Measurements from ENCODE around the gene MRNIP.

Gene MRNIP

DNA sequence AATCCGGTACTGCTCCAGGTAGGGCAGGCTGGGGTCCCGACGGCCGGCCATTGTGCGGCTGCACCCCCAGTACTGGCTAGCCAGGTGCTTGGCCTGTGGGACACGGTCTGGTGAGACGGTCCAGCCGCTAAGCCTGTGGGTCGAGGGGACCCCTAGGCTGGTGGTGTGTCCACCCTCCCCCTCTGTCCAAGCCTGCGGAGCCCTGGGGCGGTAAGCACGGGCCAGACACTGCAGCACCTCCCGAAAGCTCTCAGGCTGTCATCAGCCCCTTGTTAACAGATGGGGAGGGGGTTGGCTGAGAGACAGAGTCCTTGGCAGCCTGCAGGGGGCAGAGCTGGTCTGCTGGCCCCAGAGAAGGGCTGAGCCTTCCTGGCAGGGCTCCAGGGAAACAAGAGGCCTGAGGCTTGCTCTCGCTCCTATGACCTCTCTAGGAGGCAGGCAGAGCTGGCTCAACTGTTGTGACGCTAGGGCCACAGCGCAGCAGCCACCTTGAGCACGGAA is 11.8 kb upstream of the MRNIP start:
- peak; percentile 34 for DNase-seq

DNA sequence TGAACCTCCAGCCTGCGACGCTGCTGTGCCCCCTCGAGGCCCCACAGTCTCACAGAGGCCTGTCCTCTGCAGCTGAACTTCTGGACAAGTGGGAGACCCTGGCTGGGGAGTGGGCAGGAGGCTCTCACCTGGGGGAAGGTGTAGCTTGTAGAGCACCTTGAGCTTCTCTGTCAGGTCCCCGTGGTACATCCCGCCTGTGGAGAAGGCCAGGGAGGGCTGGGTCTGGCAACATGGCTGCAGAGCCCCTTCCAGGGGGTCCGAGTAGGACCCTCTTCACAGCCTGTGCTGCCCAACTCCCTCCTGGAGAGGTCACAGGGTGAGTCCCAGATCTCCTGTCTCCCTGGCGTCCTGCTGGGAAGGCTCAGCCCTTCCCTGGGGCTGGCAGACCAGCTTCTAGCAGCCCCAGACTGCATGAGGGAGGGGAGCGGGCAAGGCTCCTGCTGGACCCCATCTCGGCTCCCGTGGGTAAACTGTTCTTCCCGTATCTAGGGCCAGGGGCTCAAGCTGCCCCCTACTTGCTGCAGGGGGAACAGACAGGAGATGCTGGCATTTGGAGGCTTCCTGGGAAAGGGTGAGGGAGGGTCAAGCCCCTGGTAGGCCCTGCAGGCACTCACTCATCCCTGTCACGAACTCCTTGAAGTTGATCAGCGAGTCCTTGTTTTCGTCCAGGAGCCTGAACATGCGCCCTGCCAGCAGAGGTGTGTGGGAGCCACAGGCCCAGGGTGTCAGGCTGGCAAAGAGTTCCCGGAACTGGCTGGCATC is 11.2 kb upstream of the MRNIP start:
- DNase-seq = no peak

DNA sequence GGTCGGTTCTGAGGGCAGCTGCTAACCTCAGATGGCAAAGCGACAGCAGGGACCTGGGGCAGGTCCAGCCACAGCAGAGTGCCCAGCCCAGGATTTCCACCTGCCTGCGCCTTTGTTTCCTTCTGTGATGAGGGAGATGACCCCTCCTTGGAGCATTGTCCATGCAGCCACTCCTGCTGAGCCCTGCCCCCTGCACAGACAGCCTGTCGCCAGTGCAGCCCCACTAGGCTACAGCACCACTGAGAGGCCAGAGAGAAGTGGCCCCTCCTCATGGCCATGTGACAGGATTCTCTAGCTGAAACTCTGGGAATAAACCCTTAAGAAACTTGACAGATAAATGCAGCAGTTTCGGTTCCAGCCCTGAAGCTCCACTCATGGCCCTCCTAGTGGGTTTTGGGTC is 10.5 kb upstream of the MRNIP start:
- DNase-seq = no peak

DNA sequence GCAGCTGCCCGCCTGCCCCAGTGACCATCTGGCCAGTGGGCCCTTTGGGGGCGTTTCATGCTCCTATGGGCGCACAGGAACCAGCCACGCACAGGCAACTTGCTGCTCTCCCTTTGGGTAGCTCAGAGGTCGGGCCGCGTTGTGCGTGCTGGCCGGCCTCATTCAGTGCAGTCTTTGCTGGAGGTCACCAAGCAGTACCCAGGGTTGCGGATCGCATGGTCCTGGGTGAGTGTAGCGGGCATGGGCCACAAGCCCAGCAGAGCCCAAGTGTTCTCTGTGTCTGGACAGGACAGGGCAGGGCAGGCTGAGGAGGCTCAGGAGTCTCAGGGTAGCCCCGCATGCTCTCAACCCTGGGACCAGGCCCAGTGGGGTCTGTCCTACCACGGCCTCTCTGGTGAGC is 9.9 kb upstream of the MRNIP start:
- DNase-seq = no peak

DNA sequence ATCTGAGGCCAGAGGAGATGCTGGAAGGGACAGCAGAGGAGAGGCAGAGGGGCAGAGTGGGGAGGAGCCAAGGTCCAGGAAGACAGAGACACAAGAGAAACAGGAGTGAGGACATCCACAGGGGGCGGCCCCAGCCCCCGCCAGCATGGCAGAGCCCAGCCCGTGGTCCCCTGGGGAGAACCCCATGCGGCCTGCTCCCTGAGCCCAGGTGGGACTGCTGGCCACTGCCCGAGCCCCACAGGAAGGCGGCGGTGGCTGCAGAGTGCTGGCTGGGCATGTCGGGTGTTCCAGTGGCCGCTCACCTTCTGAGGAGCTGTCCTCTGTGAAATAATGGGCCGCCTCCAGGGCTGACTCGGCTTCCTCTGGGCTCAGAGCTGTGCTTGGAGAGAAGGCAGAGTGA is 8.9 kb upstream of the MRNIP start:
- no peak for DNase-seq

DNA sequence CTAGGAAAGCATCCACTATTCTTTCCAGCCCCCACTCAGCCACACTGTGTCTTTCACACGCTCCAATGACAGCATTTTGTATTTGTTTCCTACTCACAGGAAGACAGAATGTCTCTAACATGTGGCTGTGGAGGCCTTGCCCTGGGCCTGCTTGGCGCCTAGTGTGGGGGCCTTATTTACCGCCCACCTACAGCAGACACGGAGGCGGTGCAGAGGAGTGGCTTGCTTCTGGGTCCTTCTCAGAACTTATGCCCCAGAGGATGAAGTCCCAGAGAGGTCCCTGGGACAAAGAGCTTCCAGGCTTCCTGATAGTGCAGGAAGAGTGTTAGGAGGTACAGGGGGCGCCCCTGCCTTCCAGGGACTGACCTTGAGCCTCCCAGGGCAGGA is 8.5 kb upstream of the MRNIP start:
- DNase-seq = no peak

DNA sequence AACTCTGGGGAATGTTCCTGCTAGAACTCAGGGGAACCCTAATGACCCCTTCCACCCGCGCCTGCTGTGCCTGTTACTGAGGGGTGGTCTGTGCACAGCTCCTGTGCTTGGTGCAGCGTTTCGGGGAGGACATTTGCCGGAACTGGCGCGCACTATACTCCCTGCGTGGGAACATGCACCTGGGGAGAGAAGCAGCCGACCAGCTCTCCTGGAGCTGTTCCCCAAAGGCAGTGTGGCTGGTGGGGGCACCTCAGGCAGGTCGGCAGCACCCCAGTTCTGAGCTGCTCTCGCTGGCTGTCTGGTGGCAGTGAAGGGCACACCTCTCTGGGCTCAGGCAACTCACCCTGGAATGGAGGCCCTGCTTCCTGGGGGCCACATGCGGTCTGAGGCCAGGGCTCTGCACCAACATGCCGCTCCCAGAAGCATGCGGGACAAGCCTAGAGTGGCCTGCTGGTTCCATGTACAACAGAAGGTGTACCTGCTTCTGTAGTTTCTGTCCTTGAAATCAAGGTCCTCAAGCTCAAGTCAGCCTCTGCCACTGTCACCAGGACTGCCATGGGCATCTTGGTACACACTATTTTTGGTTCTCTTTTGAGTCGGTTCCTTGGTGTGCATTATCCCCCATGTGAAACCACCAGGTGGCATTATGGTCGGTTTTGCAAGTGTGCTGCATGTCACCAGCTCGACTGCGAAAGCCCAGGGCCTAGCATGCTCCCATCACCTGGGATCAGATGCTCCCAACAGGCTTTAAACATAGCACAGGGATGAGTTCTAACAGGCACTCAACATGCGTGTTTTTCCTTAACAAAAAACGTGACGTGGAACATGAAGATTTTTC is 7.8 kb upstream of the MRNIP start:
- DNase-seq = no peak

DNA sequence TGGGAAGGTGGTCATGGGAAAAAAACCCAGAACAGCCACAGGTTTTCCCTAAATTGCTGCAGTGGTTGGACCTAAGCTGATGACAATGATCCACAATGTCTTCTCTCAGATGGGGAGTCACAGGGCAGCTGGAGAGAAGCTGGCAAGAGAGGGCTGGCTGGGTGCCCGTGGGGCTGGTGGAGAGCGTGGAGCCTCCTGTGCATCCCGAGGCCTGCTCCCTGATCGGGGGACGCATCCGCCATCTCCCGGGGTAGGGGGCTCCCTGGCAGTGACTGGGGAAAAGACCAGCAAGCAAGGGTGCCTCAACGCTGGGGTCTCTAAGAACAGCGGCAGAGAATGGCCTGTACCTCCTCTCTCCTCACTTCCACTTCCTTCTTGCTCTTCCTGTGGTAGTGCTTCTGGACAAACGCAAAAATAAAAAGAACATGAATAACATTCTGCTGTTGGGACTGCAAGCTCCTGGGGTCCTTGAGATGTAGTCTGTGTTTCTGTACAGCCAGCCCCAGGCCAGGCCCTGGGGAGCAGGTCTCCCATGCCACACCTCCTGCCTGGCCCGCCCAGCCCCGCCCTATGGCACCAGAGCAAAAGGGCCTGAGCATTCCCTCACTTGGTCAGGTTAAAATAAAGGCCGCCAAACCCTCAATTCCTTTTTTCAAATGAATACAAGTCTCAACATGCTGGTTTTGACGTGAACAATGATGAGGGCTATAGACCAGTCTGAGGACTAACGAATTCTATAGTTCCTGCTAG is 7.0 kb upstream of the MRNIP start:
- DNase-seq = no peak

DNA sequence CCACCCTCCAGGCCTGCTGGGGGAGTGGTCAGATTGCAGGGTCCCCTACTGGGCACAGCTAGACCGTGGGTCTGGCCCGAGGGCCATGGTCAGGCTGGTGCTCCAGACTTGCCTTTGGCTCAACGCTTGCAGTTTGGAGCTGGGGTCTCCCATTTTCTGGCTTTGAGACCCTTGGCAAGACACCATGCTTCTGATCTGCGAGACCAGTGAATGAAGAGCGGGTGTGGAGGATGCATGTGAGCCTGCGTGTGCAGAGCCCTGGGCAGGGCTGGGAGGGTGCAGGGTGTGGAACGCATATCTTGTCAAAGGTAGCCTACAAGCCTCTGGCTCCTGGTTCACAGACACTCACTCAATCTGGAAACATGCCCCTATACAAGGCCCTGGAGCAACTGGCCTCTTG is 6.1 kb upstream of the MRNIP start:
- no peak for DNase-seq

DNA sequence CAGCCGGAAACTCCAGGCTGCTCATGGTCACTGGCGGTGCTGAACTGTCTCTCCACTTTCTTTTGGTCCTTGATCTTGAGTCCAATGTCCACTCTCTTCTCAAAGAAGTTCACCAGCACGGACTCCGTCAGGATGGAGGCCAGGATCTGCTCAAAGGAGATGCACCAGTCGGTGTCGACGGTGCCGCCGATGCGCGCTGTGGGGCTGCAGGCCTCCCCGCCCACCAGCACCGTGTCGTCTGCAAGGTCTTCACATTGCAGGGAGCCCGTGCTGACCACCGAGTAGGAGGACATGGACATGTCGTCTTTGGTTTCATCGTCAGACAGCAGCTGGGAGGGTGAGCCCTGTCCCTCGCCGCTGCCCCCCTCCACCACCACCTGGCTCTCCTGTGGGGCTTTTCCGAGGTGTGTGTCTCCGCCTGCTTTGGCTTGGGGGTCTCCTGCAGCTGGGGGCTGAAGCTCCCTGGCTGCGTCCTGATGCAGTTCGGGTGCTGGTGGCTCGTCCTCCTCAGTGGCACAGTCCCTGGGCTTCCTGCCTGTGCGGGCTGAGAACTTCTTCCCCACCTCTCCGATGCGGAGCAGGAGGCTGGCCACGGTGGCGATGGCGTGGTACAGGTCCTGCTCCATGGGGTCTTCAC is 5.0 kb upstream of the MRNIP start:
- no peak for DNase-seq

DNA sequence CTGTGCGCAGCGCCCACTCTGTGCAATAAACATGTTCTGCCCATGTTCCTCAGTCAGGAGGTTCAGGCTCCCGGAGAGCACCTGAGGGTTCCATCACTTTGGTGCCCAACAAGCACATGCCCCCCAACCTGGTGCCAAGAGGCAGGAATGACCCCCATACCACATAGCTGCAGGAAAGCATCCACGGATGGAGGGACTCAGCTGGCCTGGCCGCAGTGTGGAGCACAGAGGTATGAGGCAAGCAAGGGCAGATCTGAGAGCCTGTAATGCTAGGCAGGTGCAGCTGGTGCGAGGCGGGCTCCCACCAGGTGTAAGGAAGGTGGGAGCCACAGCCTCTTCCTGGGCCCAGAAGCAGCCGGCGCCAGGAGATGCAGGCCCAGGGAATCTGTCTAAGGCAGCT is 4.3 kb upstream of the MRNIP start:
- DNase-seq = no peak

DNA sequence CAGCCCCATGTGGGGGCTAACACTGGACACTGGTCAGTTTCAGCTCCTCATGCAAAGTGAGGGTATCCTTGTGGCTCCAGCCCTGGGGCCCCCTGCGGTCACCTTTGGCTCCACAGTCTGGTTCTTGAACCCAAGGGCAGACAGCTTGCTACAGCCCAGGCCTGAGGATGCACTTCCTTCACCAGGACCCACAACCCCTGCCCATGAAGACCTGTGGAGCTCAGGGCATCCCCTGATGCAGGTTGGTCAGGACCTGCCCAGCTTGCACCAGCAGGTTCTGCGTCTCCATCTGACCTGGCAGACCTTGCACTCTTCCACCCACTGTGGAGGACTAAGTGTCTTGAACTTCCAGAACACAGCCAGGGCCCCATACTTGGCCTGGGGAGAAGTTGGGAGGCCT is 3.7 kb upstream of the MRNIP start:
- DNase-seq = no peak

DNA sequence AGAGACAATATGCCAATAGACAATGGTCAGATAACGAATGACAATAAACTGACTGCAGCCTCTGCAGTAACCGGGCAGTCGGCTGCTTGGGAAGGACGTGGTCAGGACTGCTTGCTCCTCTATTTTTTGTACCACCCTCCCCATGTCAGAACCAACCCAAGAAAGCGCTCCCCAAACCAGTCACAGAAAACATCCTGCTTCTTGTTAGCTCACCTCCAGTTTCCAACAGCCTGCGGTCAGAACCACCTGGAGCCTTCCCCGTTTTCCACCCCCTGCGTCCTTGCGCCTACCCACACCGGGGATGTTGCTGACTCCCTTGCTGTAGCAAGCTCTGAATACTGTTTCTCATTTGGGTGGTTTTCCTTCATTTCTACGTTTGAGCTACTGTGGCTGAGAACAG is 1.7 kb upstream of the MRNIP start:
- DNase-seq = no peak

DNA sequence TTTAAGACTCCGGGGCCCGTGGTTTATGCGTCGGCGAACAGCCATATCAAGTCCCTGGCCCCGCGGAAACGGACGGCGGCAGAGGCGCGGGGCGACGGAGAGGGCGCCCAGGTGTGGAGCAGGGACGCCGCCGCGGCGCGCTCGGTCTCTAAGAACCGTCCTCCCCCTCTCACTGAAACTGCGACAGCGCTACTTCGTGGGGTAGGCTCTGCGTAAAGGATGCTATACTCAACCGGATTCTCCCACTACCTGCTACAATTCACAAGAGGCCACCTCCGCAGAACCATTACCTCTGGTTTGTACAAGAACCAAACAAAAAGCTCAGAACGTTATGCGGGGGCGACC is 404 bp downstream of the MRNIP start:
- peak; percentile 60 for DNase-seq

DNA sequence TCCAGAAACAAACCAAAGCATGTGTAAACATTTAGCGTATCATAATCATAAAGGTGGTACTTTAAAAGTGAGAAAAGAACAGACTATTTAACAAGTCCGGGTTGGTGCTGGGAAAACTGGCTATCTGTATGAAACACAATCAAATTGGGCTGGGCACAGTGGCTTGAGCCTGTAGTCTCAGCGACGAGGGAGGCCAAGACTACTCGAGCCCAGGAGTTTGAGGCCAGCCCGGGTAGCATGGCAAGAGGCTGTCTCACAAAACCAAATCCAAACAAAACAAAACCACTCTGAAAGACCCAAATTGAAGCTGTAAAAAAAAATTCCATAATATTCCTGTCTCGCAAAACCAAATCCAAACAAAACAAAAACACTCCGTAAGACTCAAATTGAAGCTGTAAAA is 4.3 kb downstream of the MRNIP start:
- DNase-seq = no peak

DNA sequence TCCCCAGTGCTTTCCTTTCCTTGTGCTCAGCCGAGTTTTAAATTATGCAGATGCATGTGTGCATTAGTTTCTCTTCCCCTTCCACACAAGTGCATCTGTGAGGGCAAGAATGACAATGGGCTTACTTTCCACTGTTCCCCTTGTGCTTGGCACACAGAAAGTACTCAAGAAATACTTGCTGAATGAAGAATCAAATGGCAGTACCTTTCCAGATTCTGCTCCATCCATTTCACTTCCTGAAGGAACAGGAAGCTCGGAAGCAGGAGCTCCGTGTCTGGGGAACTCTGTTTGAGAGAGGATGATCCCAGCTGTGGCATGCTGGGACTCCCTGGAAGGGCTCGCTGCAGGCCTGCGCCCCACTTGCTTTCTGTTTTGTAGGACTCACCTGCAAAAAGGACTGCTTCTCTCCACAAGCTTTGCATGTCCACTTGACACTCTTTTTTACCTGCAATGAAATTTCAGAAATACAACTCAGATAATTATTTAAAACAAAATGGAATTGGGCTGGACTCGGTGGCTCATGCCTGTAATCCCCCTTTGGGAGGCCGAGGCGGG is 5.5 kb downstream of the MRNIP start:
- DNase-seq = no peak

DNA sequence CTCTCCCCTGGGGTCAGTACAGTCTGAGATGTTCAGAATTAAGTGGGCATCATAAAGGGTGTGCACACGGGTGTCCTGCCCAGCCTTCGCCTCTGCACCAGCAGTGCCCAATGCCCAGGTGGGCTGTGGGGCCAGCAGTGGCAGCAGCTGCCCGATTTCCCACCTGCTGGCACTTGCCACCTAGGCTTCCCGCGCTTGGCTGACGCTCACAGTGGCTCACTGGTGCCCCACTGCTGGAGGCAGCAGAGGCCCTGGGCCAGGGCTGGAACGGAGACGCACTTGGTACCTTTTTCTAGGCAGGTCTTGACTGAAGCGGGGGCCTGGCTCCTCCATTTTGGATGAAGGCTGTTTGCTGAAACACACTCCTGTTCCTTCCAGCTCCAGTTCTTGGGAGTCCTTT is 17.0 kb downstream of the MRNIP start:
- DNase-seq = no peak

DNA sequence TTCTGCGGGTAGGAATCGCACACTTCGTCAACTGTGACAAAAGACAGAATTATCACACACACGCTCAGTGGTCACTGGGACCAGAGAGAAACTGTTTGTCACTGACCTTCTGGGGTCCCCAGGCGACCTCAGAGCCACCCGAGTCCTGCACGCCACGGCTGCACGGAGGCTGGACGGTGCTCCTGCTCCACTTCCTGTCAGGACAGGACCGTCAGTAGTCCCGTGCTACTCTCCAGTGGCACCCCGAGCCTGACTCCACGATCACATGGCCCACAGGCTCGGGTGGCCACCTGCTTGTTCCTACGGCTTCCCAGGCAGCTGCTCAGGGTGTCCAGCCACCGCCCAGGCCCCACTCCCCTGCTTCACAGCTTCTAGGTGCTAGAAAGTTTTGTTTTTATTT is 17.9 kb downstream of the MRNIP start:
- no peak for DNase-seq

DNA sequence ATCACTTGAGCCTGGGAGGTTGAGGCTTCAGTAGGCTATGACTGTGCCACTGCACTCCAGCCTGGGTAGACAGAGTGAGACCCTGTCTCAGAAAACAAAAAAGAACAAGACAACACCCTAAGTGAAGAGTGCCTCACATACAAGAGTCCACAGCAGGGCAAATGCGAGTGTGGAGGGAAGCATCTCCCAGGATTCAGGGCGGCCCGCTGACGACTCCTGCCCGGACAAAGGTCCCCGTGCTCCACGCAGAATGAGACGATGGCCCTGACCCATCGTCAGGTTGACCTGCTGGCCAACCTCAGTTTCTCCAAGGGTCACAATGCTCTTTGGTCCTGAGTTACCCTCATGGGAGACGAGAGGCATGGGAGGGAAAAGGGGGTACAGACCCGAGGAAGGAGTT is 18.3 kb downstream of the MRNIP start:
- DNase-seq = no peak

DNA sequence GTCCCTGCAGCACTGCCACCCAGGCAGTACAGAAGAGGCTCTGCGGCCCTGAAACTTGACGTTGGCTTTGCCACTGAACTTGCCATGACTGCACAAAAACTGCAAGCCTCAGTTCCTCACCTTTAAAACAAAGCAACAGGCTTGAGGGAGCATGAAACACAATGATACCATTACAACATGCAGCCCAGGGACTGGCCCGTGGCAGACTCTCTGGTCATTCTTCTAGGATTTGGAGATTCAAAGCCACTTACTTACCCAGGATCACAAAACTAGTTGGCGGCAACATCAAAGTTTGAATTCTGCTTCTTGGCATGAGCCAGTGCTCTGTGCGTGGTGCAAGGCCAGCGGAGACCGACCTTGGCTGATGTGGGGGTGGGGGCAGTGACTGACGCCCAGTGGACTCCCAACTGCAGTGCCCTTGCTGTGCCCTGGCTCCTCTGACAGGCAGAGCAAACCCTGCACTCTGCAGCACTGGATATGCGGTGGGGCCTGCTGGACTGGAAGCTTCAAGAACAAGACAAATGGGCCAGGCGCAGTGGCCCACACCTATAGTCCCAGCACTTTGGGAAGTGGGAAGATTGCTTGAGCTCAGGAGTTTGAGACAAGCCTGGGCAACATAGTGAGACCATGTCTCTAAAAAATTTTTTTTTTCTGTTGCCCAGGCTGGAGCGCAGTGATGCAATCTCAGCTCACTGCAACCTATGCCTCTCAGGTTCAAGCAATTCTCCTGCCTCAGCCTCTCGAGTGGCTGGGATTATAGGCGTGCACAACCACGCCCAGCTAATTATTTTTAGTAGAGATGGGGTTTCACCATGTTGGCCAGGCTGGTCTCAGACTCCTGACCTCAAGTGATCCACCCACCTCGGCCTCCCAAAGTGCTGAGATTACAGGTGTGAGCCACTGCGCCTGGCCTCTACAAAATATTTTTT is 19.0 kb downstream of the MRNIP start:
- no peak for DNase-seq

DNA sequence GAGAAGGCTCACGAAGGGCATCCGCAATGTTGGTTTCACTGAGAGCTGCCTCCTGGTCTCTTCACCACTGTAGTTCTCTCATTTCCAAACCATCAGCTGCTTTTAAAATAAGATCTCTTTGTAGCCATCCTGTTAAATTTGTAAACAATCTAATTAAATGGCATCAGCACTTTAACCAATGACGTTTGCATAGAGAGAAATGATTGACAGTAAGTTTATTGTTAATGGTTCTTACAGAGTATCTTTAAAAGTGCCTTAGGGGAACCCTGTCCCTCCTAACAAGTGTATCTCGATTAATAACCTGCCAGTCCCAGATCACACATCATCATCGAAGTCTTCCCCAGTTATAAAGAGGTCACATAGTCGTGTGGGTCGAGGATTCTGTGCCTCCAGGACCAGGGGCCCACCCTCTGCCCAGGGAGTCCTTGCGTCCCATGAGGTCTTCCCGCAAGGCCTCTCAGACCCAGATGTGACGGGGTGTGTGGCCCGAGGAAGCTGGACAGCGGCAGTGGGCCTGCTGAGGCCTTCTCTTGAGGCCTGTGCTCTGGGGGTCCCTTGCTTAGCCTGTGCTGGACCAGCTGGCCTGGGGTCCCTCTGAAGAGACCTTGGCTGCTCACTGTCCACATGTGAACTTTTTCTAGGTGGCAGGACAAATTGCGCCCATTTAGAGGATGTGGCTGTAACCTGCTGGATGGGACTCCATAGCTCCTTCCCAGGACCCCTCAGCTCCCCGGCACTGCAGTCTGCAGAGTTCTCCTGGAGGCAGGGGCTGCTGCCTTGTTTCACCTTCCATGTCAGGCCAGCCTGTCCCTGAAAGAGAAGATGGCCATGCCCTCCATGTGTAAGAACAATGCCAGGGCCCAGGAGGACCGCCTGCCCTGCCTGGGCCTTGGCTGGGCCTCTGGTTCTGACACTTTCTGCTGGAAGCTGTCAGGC is 21.3 kb downstream of the MRNIP start:
- DNase-seq = no peak
